HG03064 (cell line): ENCODE results near the gene TENM4.

Experiments
- ATAC-seq: cut with Tn5 transposase; IDR thresholded peaks from one replicate; pipeline ENCODE4 v1.9.1; 2021; ENCODE audit warnings: low read depth; ENCODE audit not compliant: unreplicated experiment

TENM4 gene

DNA sequence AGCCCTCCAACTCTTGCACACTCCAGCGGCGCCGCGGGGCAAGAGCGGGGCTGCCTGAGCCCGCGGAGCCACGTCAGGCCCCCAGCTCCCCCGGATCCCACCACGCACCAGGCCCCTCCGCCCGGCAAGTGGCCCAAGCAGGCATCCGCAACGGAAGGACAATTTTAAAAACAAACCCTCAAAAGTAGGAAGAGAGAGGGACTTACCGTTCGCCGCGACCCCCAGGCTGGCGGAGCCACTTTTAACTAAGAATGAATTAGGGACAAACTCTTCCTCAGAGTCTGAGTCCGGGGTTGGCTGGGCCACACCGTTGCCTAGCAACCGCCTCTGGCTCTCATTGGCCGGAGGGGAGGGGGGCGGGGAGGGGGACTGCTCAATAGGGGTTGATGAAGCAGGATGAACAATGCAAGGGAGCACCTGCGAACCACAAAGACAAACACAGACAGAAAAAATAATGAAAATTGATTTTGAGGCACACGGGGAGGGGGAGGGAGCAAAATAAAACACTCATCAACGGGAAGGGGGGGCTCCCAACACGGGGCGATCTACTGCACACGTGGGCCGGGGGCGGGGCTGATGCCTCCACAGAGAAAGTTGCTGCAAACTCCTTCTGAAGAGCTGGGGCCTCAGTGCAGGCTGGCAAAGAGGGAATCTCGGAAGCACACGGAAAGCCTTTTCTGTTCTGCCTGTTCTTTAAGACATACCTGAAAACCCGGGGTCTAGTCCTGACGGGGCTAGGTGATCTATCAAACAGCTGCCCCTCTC lies 478.7 kb downstream of the TENM4 start:
- ATAC-seq = no peak

DNA sequence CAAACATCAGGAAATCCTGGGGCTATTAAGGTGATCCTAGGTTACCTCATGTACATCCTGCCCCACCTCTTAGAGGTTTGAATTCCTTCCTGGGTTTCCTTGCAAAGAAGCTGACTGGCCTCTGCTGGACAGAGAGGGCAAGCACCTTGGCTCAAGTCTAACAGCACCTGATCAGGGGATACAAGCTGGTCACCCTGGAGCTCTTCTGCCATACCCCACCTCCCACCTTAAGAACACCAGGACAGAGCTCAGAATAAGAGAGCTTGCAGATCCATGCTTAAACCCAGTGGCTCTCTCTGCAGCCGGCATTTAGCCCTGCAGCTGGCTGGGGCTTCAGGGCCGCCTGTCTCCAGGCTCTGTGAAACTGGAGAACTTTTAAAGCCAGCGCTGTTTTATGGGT lies 479.6 kb downstream of the TENM4 start:
- ATAC-seq = no peak

GRCh38 chr11:78958444-78958843 lies 482.4 kb downstream of the TENM4 start:
- no peak for ATAC-seq

- no peak for ATAC-seq
Measured at GRCh38 chr11:78957476-78958245, 483.2 kb downstream of the TENM4 start.

DNA sequence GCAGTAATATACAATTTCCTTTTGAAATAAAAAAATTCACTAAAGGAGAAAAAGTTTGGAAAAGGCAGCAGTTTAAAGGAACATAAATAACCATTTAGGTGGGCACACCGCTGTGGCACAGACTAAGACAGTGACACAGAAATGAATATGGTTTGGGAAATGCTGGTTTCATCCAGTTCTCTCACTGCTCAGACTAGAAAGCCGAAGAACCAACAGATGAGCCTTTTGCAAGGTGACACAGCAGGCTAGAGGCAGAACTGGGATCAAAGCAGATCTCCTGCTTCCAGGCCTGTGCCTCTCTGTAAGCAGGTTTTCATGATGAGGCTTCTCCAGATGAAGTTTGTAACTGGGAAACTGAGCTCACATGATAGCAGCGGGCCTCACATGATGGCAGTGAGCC lies 486.1 kb downstream of the TENM4 start:
- ATAC-seq = no peak

DNA sequence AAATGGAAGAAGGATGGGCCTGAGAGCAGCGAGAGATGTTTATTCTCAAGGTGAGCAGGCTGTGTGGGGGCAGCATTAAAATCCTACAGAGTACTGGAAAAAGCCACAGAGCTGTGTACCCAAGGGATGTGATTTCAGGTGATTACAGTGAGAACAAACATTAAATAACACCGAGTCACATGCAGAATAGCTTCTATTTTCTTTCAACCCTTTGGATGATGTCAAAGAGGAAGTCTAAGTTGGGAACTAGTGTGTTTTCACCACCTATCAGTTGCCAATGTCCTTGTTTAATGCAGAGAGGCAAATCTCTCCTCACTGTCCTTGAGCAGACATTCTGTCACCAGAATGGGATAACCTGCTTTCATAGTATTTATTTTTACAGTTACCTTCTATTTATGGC lies 486.6 kb downstream of the TENM4 start:
- ATAC-seq = no peak

GRCh38 chr11:78952890-78953289 lies 487.9 kb downstream of the TENM4 start:
- ATAC-seq = no peak

GRCh38 chr11:78952175-78952574 lies 488.7 kb downstream of the TENM4 start:
- ATAC-seq = no peak

DNA sequence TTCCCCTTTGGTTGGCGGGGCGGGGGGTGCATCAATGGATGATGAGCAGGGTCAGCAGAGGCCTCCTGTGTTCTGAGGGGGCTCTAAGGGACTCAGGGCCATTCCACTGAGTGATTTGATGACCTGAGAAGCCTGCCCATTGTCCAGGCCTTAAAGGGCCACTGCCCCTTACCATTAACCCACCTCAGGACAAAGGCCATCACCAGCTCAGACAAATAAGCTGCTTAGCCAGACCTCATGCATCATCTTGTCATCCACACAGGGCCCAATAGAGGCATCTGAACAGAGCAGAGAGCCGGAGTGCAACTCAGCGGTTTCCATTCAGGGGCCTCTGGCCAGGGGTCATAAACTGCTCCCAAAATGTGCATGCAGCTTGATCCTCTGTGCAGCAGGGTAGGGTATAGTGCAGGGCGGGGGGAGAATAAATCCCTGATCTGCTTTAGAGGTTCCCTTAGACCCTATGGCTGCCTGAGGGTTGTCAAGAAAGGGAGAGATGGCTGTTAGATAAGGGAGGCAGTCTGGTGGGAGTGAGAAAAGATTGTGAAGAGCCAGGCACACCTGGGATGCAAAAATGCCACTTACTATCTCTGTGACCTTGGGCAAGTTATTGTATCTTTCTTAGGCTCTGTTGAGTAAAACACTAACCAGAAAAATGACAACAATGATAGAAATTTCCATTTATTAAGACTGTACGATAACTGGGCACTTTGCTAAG lies 490.7 kb downstream of the TENM4 start:
- no peak for ATAC-seq

GRCh38 chr11:78946945-78947902 lies 493.6 kb downstream of the TENM4 start:
- ATAC-seq = no peak

DNA sequence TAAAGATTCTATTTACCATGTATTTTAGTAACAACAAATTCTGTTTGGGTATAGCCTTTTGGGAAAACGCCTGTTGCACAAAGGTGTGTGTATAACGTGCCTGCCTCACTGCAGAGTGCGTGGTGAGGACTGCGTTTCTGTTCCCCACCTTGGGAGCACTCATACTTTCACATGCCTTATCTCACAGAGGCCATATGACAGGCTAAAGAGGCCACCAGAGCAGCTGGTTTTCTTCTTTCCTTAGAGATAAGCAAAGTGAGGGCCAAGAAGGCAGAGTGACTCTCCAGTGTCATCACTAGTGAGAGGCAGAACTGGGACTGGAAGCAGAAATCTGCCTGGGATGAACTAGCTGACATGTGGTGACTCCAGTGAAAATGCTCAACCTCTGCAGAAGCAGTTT lies 497.0 kb downstream of the TENM4 start:
- ATAC-seq = no peak

GRCh38 chr11:78943154-78943553 lies 497.7 kb downstream of the TENM4 start:
- no peak for ATAC-seq

DNA sequence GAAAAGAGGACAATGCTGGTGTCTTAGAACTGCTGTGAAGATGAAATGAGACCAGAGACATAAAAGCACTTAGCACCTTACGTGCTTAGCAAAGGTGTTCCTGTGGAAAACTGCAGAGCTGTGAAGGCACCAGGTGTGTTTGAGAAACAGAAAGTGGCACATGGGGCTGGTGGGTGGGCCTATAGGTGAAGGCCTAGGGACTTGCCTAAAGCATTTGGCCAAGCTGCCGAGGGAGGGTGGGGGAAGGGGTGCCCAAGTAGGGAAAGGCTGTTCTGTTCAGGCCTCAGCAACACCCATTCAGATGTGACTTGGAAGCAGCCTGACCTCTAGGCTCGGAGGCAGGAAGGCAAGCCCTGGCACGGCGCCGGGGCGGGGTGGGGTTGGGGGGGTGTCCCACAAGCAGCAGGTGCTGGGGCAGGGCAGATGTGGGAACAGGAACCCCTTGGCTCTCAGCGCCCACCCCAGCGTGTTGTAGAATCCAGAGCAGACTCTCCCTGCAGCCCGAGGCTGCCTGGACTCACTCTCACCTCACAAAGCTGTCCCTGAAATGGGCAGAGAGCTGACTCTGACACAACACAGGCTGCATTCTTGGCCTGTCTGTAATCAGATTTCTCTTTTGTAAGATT lies 499.5 kb downstream of the TENM4 start:
- no peak for ATAC-seq

GRCh38 chr11:78940500-78941225 lies 500.2 kb downstream of the TENM4 start:
- no peak for ATAC-seq

DNA sequence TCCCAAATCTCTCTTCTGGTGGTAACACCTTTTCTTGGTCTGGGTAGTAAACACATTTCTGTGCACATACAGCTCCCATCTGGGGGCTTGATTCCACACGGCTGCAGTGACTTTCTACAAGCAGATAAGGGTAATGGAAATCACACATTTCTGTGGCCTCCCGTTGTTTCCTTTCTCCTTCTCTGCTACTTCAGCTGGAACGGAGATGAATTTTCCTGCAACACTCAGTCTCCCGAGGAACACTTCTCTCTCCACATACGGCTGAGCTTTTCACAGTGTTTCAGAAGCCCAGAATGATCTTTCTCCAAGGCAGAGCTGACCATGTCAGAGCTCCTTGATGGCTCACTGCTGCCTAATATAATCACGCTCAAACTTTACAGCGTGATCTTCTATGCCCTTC lies 501.9 kb downstream of the TENM4 start:
- no peak for ATAC-seq

DNA sequence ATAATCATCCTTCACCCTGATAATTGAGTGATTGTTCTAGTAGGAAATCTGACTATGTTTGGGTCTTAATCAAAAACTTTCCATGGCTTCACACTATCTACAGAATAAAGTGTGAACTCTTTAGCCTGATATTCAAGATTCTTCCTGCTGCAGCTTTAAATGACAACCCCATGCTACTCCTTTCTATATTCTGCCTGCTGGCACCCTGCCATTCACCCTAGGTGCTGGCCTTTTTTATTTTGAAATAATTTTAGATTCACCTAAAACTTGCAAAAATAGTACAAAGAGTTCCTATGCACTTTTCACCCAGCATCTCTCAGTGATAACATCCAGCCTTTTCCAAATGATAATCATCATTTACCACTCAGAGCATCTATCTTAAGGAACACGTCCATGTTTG lies 502.8 kb downstream of the TENM4 start:
- no peak for ATAC-seq

GRCh38 chr11:78935398-78936068 lies 505.3 kb downstream of the TENM4 start:
- ATAC-seq = no peak

GRCh38 chr11:78933350-78933749 lies 507.5 kb downstream of the TENM4 start:
- no peak for ATAC-seq

GRCh38 chr11:78932757-78933156 lies 508.1 kb downstream of the TENM4 start:
- no peak for ATAC-seq
